Measurements from ENCODE around the gene FGFRL1.

FGFRL1 gene

GRCh38 chr4:987624-988513, 23.6 kb upstream of the FGFRL1 start:
- DNase-seq (ENCODE audit: low read depth, low spot score) = no peak
- Histone ChIP-seq H3K4me1 (ENCODE audit: insufficient read depth, insufficient read length) (peaks cover 11% of the 10 kb centered on the region), H3K9me3 (ENCODE audit: insufficient read depth, low read length) (no peaks in the 10 kb centered on the region), H3K27me3 (ENCODE audit: insufficient read depth, insufficient read length) (peaks cover 14% of the 10 kb centered on the region), H3K9ac (ENCODE audit: insufficient read length, low read depth) (peak overlapping the region; percentile 14), H3K36me3 (ENCODE audit: insufficient read depth, insufficient read length, low read length) (peaks cover 7% of the 10 kb centered on the region), H3K4me3 (ENCODE audit: insufficient read length, low read depth) (peak overlapping the region; percentile 67)
- no peak for TF ChIP-seq YY1 (IDR thresholded peaks at IDR 0.05; ENCODE audit: insufficient read depth, insufficient read length)
- TF ChIP-seq SUZ12 (IDR thresholded peaks at IDR 0.05; ENCODE audit: extremely low read depth, insufficient read depth, insufficient read length) = no peak
- TF ChIP-seq ZNF274 (IDR thresholded peaks at IDR 0.05; ENCODE audit: low read depth, low read length) = no peak

- peaks cover 14% of the 10 kb centered on the region for H3K27me3 ChIP-seq (ENCODE audit: insufficient read depth, insufficient read length)
- no peak overlapping the region for H3K4me3 ChIP-seq (ENCODE audit: insufficient read length, low read depth)
- H3K9ac ChIP-seq (ENCODE audit: insufficient read length, low read depth) = no peak overlapping the region
- TF ChIP-seq SUZ12 (IDR thresholded peaks at IDR 0.05; ENCODE audit: extremely low read depth, insufficient read depth, insufficient read length) (no peak), ZNF274 (IDR thresholded peaks at IDR 0.05; ENCODE audit: low read depth, low read length) (no peak), YY1 (IDR thresholded peaks at IDR 0.05; ENCODE audit: insufficient read depth, insufficient read length) (no peak)
- H3K4me1 ChIP-seq (ENCODE audit: insufficient read depth, insufficient read length) = peaks cover 20% of the 10 kb centered on the region
- peaks cover 7% of the 10 kb centered on the region for H3K36me3 ChIP-seq (ENCODE audit: insufficient read depth, insufficient read length, low read length)
- no peaks in the 10 kb centered on the region for H3K9me3 ChIP-seq (ENCODE audit: insufficient read depth, low read length)
- DNase-seq (ENCODE audit: low read depth, low spot score) = no peak
These were observed 22.4 kb upstream of the FGFRL1 start for GRCh38 chr4:988726-989721.

- H3K4me1 ChIP-seq (ENCODE audit: insufficient read depth, insufficient read length) = peaks cover 20% of the 10 kb centered on the region
- no peaks in the 10 kb centered on the region for H3K9me3 ChIP-seq (ENCODE audit: insufficient read depth, low read length)
- TF ChIP-seq SUZ12 (IDR thresholded peaks at IDR 0.05; ENCODE audit: extremely low read depth, insufficient read depth, insufficient read length) = no peak
- TF ChIP-seq YY1 (IDR thresholded peaks at IDR 0.05; ENCODE audit: insufficient read depth, insufficient read length) = no peak
- TF ChIP-seq ZNF274 (IDR thresholded peaks at IDR 0.05; ENCODE audit: low read depth, low read length) = no peak
- no peak overlapping the region for H3K4me3 ChIP-seq (ENCODE audit: insufficient read length, low read depth)
- H3K9ac ChIP-seq (ENCODE audit: insufficient read length, low read depth) = no peak overlapping the region
- H3K27me3 ChIP-seq (ENCODE audit: insufficient read depth, insufficient read length) = peaks cover 14% of the 10 kb centered on the region
- DNase-seq (ENCODE audit: low read depth, low spot score) = no peak
- peaks cover 7% of the 10 kb centered on the region for H3K36me3 ChIP-seq (ENCODE audit: insufficient read depth, insufficient read length, low read length)
These were observed 21.5 kb upstream of the FGFRL1 start for GRCh38 chr4:989722-990471.

GRCh38 chr4:990746-991367, 20.6 kb upstream of the FGFRL1 start:
- Histone ChIP-seq H3K36me3 (ENCODE audit: insufficient read depth, insufficient read length, low read length) (peaks cover 7% of the 10 kb centered on the region), H3K4me3 (ENCODE audit: insufficient read length, low read depth) (no peak overlapping the region), H3K9me3 (ENCODE audit: insufficient read depth, low read length) (no peaks in the 10 kb centered on the region), H3K4me1 (ENCODE audit: insufficient read depth, insufficient read length) (peaks cover 23% of the 10 kb centered on the region), H3K27me3 (ENCODE audit: insufficient read depth, insufficient read length) (peaks cover 14% of the 10 kb centered on the region), H3K9ac (ENCODE audit: insufficient read length, low read depth) (no peak overlapping the region)
- no peak for DNase-seq (ENCODE audit: low read depth, low spot score)
- TF ChIP-seq YY1 (IDR thresholded peaks at IDR 0.05; ENCODE audit: insufficient read depth, insufficient read length) (no peak), SUZ12 (IDR thresholded peaks at IDR 0.05; ENCODE audit: extremely low read depth, insufficient read depth, insufficient read length) (no peak), ZNF274 (IDR thresholded peaks at IDR 0.05; ENCODE audit: low read depth, low read length) (no peak)

GRCh38 chr4:991451-992296, 19.8 kb upstream of the FGFRL1 start:
- TF ChIP-seq YY1 (IDR thresholded peaks at IDR 0.05; ENCODE audit: insufficient read depth, insufficient read length) (no peak), SUZ12 (IDR thresholded peaks at IDR 0.05; ENCODE audit: extremely low read depth, insufficient read depth, insufficient read length) (no peak), ZNF274 (IDR thresholded peaks at IDR 0.05; ENCODE audit: low read depth, low read length) (no peak)
- H3K36me3 ChIP-seq (ENCODE audit: insufficient read depth, insufficient read length, low read length) = peaks cover 7% of the 10 kb centered on the region
- peaks cover 26% of the 10 kb centered on the region for H3K4me1 ChIP-seq (ENCODE audit: insufficient read depth, insufficient read length)
- H3K4me3 ChIP-seq (ENCODE audit: insufficient read length, low read depth) = no peak overlapping the region
- H3K9me3 ChIP-seq (ENCODE audit: insufficient read depth, low read length) = no peaks in the 10 kb centered on the region
- H3K9ac ChIP-seq (ENCODE audit: insufficient read length, low read depth) = no peak overlapping the region
- peaks cover 15% of the 10 kb centered on the region for H3K27me3 ChIP-seq (ENCODE audit: insufficient read depth, insufficient read length)
- no peak for DNase-seq (ENCODE audit: low read depth, low spot score)
